ENCODE measurements around the gene ADGRF5. TPM values are rescaled to one million over a fixed set of nuclear protein-coding genes. Genes with fewer than 3 reads are reported as not detected.

The ADGRF5 gene
- total RNA-seq, 2 donors from 2014 or later, result 1.8 to 3.3 TPM

GRCh38 chr6:46963626-46964025 is 41.9 kb upstream of the ADGRF5 start:
- Histone ChIP-seq H3K9me3 (no peaks in the 10 kb centered on the region), H3K27me3 (no peaks in the 10 kb centered on the region), H3K4me3 (no peak overlapping the region), H3K4me1 (no peaks in the 10 kb centered on the region), H3K27ac (no peak overlapping the region), H3K9ac (ENCODE audit: low read depth in 2 of 2, low read length in 2 of 2) (no peak overlapping the region), H3K36me3 (no peaks in the 10 kb centered on the region)
- TF ChIP-seq CTCF (IDR thresholded peaks at IDR 0.05), result no peak
- no peak for DNase-seq
- intact Hi-C loops (cut with DNase I), result no loop called here

GRCh38 chr6:46963039-46963438 is 41.3 kb upstream of the ADGRF5 start:
- no peaks in the 10 kb centered on the region for H3K36me3 ChIP-seq
- no peak for TF ChIP-seq CTCF (IDR thresholded peaks at IDR 0.05)
- DNase-seq, result no peak
- intact Hi-C loops (cut with DNase I), result no loop called here
- H3K27ac ChIP-seq, result no peak overlapping the region
- H3K9ac ChIP-seq (ENCODE audit: low read depth in 2 of 2, low read length in 2 of 2), result no peak overlapping the region
- no peaks in the 10 kb centered on the region for H3K9me3 ChIP-seq
- no peaks in the 10 kb centered on the region for H3K4me1 ChIP-seq
- H3K4me3 ChIP-seq, result no peak overlapping the region
- no peaks in the 10 kb centered on the region for H3K27me3 ChIP-seq

DNA sequence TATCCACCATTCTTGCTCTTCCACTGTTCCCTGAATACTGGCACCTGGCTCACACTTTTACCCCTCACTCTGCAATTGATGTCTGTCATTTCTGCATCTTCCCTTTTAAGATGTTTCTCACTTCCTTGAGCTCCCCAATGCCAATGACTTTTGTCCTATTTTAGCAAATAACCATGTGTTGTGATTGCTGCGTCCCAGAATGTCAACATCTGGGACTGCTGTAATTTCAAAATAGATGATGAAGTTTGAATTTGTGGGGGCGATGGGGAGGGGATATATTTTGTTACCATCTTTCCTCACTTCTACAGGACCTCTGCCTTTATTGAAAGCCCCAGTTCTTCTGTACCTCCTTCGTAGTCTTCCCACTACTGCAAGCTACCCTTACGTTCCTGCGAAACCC is 40.0 kb upstream of the ADGRF5 start:
- Histone ChIP-seq H3K27ac (no peak overlapping the region), H3K9ac (ENCODE audit: low read depth in 2 of 2, low read length in 2 of 2) (no peak overlapping the region), H3K4me3 (no peak overlapping the region), H3K36me3 (no peaks in the 10 kb centered on the region), H3K27me3 (no peaks in the 10 kb centered on the region), H3K9me3 (no peaks in the 10 kb centered on the region), H3K4me1 (no peaks in the 10 kb centered on the region)
- DNase-seq, result no peak
- intact Hi-C loops (cut with DNase I), result no loop called here
- no peak for TF ChIP-seq CTCF (IDR thresholded peaks at IDR 0.05)

DNA sequence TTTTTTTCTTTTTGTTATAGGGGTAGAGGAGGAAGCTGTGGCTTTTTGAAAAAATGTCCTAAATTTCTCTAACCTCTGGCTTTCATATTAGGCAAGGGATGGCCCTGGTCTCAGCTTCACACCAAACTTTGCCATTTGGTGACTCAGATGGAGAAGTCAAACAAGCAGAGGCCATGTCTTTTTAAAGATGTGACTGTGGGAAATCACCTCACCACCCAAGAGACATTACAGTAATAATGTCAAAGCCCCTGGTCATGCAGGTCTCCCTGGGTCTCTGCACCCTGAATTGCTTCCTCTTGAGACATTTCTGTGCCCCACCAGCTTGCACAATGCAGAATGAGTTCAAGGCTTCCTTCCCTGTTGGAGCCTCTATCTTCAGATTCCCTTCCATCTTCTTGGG is 39.5 kb upstream of the ADGRF5 start:
- Histone ChIP-seq H3K36me3 (no peaks in the 10 kb centered on the region), H3K4me3 (no peak overlapping the region), H3K9me3 (no peaks in the 10 kb centered on the region), H3K9ac (ENCODE audit: low read depth in 2 of 2, low read length in 2 of 2) (no peak overlapping the region), H3K27ac (no peak overlapping the region), H3K4me1 (no peaks in the 10 kb centered on the region), H3K27me3 (no peaks in the 10 kb centered on the region)
- DNase-seq, result no peak
- intact Hi-C loops (cut with DNase I), result no loop called here
- no peak for TF ChIP-seq CTCF (IDR thresholded peaks at IDR 0.05)

DNA sequence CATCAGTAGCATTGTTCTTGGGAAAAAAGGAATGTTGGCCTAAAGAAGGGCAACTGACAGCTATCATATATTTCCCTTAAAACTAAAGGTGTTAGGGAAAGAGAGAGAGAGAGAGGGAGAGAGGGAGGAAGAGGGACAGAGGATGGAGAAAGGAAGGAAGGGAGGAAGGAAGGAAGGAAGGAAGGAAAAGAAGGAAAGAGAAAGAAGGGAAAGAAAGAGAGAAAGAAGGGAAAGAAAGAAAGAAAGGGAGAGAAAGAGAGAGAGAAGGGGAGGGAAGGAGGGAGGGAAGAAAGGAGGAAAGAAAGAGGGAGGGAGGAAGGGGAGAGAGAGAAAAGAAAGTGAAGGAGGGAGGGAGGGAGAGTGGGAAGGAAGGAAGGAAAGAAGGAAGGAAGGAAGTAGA is 37.7 kb upstream of the ADGRF5 start:
- DNase-seq, result no peak
- no peak overlapping the region for H3K27ac ChIP-seq
- H3K9me3 ChIP-seq, result no peaks in the 10 kb centered on the region
- no peak for TF ChIP-seq CTCF (IDR thresholded peaks at IDR 0.05)
- H3K27me3 ChIP-seq, result no peaks in the 10 kb centered on the region
- intact Hi-C loops (cut with DNase I), result no loop called here
- H3K4me3 ChIP-seq, result no peak overlapping the region
- H3K36me3 ChIP-seq, result no peaks in the 10 kb centered on the region
- no peaks in the 10 kb centered on the region for H3K4me1 ChIP-seq
- H3K9ac ChIP-seq (ENCODE audit: low read depth in 2 of 2, low read length in 2 of 2), result no peak overlapping the region

DNA sequence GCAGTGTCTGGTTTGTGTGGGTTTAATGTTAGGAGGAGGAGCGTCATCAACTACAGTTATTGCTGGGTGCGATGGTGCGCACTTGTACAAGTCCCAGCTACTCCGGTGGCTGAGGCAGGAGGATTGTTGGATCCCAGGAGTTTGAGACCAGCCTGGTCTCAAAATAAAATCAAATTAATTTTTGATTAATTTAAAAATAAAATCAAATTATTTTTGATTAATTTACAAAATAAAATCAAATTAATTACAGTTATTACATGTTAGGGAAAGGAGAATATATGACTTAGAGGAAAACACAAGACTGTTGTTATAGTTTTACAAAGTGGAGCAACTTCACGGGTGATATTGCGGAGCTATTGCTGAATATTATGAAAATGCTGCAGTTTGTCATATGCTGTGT is 34.7 kb upstream of the ADGRF5 start:
- H3K4me1 ChIP-seq, result no peaks in the 10 kb centered on the region
- DNase-seq, result no peak
- H3K36me3 ChIP-seq, result no peaks in the 10 kb centered on the region
- no peak overlapping the region for H3K27ac ChIP-seq
- no peak overlapping the region for H3K4me3 ChIP-seq
- intact Hi-C loops (cut with DNase I), result no loop called here
- TF ChIP-seq CTCF (IDR thresholded peaks at IDR 0.05), result no peak
- no peak overlapping the region for H3K9ac ChIP-seq (ENCODE audit: low read depth in 2 of 2, low read length in 2 of 2)
- H3K27me3 ChIP-seq, result no peaks in the 10 kb centered on the region
- no peaks in the 10 kb centered on the region for H3K9me3 ChIP-seq

Data from colonic mucosa (tissue), 4 donors.